ENCODE data around the gene GDF11.

DNA sequence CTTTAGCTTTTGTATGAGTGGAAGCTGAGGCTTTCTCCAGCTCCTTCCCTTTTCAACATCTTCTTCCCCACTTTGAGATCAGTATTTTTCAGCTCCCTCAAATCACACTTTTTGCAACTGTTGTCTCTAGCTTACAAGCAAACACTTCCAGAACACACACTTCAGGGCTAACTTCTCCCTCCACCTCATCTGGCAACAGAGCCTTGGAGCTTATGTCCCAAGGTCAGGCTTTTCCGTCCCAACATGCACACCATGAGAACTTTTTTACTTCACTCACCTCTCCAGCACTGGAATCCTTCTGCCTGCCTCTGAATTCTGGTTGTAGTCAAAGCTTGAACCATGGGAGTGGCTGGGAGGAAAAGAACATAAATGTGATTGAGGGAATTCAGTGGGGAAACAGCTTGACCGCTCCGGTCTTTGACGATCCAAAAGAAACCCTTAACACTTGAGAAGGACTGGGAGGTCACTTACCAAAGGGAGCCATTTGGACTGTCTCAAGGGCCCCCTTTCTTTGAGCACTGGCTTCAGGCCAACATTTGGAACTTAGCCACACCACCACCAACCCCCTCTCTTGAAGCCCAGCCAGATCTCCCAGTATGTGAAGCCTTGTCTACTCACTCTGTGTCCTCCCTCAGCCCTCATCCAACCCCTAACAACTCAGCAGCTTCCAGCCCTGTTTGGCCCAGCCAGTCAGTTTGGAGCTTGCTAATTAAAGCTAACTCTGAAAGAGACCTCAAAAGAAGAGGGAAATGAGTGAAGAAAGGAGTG lies 31.0 kb upstream of the GDF11 start:
- TF ChIP-seq, protein P1, sequence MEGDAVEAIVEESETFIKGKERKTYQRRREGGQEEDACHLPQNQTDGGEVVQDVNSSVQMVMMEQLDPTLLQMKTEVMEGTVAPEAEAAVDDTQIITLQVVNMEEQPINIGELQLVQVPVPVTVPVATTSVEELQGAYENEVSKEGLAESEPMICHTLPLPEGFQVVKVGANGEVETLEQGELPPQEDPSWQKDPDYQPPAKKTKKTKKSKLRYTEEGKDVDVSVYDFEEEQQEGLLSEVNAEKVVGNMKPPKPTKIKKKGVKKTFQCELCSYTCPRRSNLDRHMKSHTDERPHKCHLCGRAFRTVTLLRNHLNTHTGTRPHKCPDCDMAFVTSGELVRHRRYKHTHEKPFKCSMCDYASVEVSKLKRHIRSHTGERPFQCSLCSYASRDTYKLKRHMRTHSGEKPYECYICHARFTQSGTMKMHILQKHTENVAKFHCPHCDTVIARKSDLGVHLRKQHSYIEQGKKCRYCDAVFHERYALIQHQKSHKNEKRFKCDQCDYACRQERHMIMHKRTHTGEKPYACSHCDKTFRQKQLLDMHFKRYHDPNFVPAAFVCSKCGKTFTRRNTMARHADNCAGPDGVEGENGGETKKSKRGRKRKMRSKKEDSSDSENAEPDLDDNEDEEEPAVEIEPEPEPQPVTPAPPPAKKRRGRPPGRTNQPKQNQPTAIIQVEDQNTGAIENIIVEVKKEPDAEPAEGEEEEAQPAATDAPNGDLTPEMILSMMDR (IDR thresholded peaks at IDR 0.05 in 2 of 3, conservative IDR thresholded peaks at IDR 0.05 in 1 of 3; ENCODE audit: borderline replicate concordance in 1 of 3, insufficient read depth in 1 of 3, low read depth in 2 of 3, low read length in 2 of 3) = no peak
- TF ChIP-seq POLR2AphosphoS5 (IDR thresholded peaks at IDR 0.05; ENCODE audit: low read depth, low read length) (no peak), EZH2phosphoT487 (IDR thresholded peaks at IDR 0.05; ENCODE audit: borderline replicate concordance) (no peak), ZNF274 (IDR thresholded peaks at IDR 0.05; ENCODE audit: low read depth, low read length) (no peak)
